ENCODE data around the gene TWF2.
"Not testable (repeated sequence)": the region's sequence is repeated elsewhere in the genome, so short reads cannot be mapped to it uniquely, and the experiment has no call there.

The TWF2 gene

DNA sequence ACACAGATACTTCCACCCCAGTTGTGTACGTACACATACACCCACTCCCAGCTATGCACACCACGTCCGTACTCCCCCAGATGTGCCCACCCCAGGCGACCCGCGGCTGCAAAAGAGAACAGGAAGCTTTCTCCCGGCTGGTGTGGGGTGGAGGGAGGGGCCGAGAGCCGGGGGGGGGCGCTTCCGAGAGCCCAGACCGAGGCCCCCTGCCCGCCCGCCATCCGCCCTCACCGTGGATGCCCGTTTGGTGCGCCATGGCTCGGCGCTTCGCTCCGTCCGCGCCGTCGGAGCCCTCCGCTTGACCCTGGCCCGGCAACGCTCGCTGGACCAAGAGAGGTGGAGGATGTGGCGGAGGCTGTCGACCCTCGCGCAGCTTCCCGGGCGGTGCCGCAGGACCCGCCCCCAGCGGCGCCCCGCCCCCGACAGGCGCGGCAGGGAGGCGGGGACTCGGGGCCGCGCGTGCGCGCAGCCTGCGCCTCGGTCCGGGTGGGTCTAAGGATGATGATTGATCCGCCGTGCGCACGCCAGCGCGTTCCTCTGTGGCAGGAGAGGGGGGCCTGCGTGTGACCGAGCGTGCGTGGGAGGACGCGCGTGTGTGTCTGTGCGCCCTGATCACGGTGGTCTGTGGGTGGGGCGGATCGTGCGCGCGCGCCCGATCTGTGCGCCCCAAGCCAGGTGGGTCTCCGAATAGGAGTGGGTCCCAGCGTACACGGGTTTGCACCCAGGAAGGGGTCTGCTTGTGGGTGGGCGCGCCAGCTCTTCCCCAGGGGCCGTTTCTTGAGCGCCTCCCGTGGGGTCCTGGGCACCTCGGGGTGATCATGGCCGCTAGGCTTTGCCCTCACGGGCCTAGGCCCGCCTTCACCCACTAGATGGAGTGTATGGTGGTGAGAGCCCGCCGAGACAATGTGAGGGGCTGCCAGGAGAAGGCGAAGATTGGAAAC lies at the start of gene TWF2:
TWF2 (minus strand) TSS at position 398 of the 941 bp plus-strand sequence; CDS start at position 256, 142 bp downstream.
- DNase-seq = no peak

- no peak for DNase-seq
These were observed 49.7 kb upstream of the TWF2 start for GRCh38 chr3:52288674-52289073.

DNA sequence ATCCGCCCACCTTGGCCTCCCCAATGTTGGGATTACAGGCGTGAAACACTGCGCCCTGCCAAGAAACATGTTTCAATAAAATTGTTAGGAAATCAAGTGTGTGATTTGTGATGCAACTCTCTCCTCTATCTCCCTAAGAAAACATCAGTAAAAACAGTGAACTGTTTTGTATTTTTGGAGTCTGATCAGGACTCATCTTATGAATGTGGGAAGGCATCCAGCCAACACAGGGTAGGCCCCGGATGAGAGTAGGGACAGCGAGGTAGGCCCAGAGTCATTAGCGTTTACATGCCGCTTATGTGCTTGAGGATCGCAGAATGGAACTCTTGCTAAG lies 47.8 kb upstream of the TWF2 start:
- no peak for DNase-seq

- not testable (repeated sequence) for DNase-seq
These were observed 45.1 kb upstream of the TWF2 start for GRCh38 chr3:52284051-52284450.

DNA sequence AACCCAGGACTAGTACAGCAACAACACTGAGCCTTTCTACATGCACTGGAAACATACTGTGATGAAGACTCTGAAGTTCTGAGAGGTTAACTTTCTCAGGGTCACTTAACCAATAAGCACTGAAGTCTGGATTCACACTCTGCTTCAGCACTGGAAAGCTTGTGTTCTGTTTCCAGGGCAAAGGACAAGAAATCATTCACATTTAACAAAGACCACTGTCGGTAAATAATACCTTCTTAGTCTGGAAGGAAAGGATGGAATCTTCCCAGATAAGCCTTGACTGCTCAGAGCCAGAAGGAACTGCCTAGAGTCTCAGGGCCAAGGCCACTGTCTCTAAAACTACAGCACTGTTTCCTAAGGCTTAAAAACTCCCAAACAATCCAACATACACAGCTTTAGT lies 44.3 kb upstream of the TWF2 start:
- no peak for DNase-seq

GRCh38 chr3:52281981-52282801 lies 43.2 kb upstream of the TWF2 start:
- no peak for DNase-seq

- DNase-seq = no peak
These were observed 41.1 kb upstream of the TWF2 start for GRCh38 chr3:52280050-52280461.

DNA sequence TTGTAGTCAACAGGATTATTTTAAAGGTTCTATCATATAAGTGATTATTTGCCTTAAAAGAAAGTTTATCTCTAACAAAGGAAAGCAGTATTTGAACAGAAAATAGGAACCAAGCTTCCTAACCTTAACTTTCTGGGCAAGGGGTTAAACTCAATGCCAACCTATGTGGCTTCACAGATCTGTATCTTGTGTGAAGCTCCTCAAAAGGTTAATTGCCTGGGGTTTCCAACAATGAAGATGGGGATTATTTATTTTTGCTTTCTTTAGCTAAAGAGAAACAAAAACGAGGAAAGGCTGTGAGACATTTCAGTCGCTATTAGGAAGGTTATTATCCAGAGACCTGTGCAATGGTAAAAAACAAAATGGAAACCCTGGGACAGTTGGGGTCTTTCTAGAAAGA lies 40.6 kb upstream of the TWF2 start:
- DNase-seq = no peak

DNA sequence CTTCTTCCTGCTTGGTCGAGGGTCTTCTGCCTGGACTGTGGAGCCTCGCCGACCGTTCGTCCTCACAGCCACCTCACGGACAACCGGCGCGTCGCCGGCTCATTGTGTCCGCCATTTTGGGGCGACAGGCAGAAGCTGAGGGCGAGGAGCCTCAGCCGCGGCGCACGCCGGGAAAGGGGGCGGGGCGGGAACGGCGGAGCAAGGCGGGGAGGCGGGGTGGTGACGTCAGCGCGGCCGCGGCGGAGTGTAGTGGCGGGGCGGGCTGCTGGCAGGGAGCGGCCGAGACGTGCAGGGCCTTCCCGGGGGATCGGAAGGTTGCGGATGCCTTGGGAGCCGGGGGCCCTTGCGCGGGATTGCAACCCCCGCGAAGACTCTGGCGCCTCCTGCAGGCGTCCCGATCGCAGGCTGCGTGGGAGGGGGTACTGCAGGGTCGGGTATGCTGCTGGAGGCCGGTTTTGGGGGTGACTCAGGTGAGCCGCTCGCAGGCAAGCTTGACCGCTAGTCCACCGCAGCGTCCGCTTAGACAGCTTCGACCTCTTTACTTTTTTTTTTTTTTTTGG lies 39.6 kb upstream of the TWF2 start, which contains the start of gene WDR82:
WDR82 (minus strand) TSS at position 140 of the 560 bp plus-strand sequence. CDS start 288 bp downstream, outside the sequence.
- DNase-seq = peak; percentile 36

GRCh38 chr3:52277972-52278509 lies 39.1 kb upstream of the TWF2 start:
- no peak for DNase-seq

- DNase-seq = no peak
These were observed 38.4 kb upstream of the TWF2 start for GRCh38 chr3:52277071-52277964.

- not testable (repeated sequence) for DNase-seq
These were observed 35.8 kb upstream of the TWF2 start for GRCh38 chr3:52274781-52275180.

DNA sequence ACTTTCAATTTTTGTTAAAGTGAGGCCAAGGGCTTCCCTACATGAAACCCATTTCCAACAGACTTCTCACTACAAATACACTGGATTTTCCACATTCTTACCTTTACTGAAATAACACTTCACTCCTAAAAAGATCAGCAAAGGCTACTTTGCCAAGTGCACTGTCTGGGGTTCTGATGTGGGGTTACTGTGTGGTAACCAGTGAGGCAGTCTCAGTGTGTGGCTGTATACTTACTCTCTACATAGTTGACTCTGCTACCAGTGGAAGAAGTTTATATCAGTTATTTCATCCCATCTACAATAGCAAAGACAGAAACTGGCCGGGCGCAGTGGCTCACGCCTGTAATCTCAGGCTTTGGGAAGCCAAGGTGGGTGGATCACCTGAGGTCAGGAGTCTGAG lies 33.9 kb upstream of the TWF2 start:
- no peak for DNase-seq

DNA sequence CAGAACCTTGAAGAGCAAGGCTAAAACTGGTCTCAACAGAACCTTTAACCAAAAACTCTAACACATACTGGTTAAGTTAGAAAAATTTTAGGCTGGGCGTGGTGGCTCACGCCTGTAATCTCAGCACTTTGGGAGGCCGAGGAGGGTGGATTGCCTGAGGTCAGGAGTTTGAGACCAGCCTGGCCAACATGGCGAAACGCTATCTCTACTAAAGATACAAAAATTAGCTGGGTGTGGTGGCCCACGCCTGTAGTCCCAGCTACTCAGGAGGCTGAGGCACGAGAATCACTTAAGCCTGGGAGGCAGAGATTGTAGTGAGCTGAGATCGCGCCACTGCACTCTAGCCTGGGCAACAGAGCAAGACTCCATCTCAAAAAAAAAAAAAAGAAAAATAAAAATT lies 33.2 kb upstream of the TWF2 start:
- DNase-seq = not testable (repeated sequence)

GRCh38 chr3:52270252-52270754 lies 31.3 kb upstream of the TWF2 start:
- no peak for DNase-seq

GRCh38 chr3:52269776-52270175 lies 30.8 kb upstream of the TWF2 start:
- no peak for DNase-seq

DNA sequence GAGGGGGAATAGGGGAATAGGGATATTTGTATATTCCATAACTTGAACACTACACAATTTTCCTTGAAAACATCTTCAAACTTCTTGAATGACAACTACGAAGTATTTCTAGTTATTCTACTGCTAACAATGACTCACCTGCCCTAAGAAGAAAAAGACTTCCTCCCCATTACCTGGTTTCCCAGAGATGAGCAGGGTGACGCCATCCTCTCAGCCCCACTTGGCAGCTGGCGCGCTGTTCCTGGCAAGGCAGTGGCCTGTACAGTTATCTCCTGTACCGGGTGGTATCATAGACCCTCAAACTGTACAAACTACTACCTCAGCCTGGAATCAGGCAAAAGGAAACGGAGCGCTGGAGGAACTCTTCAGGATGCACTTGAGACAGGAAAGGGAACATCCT lies 29.1 kb upstream of the TWF2 start:
- DNase-seq = no peak

DNA sequence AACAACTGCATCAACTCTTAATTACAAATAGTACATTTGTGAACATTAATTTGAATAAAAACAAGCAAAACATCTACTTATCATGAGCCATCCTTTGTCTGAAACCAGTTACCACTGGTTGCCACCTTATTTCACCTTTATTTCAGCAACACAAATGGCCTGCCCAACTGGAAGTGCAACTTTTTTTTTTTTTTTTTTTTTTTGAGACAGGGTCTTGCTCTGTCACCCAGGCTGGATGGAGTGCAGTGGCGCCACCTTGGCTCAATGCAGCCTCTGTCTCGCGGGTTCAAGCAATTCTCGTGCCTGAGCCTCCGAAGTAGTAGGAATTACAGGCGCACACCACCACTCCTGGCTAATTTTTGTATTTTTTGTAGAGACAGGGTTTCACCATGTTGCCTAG lies 26.4 kb upstream of the TWF2 start:
- DNase-seq = no peak

DNA sequence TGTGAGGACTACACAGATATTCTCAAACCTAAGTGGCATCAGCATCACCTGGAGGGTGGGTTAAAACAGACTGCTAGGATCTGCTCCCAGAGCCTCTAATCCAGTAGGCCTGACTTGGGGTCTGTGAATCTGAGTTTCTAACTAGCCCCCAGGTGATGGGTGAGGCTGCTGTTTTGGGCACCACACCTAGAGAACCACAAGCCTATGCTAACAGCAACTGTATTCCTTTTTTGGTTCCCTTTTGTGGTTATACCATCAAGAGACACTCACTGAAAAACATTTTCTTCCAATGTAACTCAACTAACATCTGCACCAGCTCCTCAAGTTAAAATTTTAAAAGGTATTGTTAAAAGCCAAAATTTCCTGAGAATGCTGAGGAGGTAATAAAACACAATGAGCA lies 23.5 kb upstream of the TWF2 start:
- no peak for DNase-seq

DNA sequence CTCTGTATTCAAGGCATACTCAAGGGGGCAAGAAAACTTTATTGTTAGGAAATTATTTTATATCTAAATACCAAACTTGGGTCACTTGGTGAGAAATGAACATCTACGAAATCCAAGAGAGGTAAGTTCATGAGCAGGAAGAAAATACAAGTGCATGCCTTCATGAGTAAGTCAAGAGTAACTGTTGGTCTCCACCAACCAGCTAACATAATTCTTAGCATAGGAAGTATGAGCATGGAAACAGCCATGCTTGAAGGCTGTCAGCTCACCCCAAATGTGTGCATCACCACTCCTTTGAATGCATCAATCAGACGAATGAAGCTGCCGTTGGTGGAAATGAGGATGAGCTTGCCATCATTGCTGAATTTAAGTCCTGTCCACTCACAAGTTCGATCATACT lies 20.5 kb upstream of the TWF2 start:
- no peak for DNase-seq

DNA sequence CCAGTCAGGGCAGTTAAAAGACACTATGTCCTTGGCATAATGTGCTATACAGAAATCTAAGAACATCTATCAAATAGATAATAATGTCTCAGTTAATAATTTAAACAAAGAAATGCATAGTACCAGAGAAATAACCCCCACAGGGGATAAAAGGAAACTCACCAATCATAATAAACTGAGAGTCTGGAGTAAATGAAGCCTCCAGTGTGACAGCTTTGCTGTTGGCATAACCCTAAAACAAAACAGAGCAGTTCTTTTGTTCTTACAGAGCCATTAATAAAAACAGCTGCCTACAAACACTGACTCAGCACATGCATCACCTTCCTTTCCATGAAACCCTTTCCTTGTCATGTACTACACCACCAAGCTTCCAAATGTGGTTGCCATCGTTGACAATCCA lies 20.1 kb upstream of the TWF2 start:
- DNase-seq = no peak

DNA sequence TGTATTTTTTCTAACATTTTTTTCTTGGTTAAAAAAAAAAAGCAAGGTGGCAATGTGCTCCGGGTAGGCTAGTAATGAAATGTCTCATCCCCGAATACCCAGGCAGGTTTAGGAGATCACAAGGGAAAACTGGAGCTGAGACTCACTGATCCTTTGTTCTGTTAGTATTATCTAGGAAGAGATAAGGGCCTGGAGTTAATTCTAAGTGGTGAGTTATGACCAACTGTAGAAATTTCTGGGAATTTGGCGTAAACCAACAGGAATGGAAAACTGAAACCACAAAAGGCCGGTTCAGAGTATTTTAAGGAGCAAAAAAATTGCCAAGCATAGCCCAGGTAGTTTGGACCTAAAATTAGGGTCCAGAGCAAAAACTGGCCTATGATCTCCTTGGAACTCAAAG lies 19.0 kb upstream of the TWF2 start:
- DNase-seq = no peak

All from NCI-H1436 treated with DMSO at 0.1 percent for 48 hours (cell line).